H9 (cell line): ENCODE results near the gene ENO1. TPM values are rescaled to one million over a fixed set of nuclear protein-coding genes. Genes with fewer than 3 reads are reported as not detected.

Source experiments
- DNase-seq: peaks from one replicate; pipeline ENCODE4 v3.0.0-alpha.2; 2017
- H2AFZ ChIP-seq: one replicate; pipeline ENCODE4 v1.6.1; 2013; ENCODE audit warnings: mild to moderate bottlenecking, low read length, control low read depth, moderate library complexity
- H2AK5ac ChIP-seq: 2 replicates; pipeline ENCODE4 v1.6.1; 2013; ENCODE audit warnings: low read length, control low read depth, mixed read lengths; ENCODE audit not compliant: insufficient read length
- H2BK120ac ChIP-seq: one replicate; pipeline ENCODE4 v1.6.1; 2013; ENCODE audit warnings: low read depth, mild to moderate bottlenecking, low read length, control low read depth, inconsistent platforms; ENCODE audit not compliant: poor library complexity, severe bottlenecking
- H2BK12ac ChIP-seq: 2 replicates; pipeline ENCODE4 v1.6.1; 2013; ENCODE audit warnings: low read length, control low read depth, mixed read lengths, low read depth; ENCODE audit not compliant: insufficient read length
- H2BK15ac ChIP-seq: 2 replicates; pipeline ENCODE4 v1.6.1; 2013; ENCODE audit warnings: low read depth, low read length, control low read depth
- H2BK20ac ChIP-seq: one replicate; pipeline ENCODE4 v1.6.1; 2013; ENCODE audit warnings: low read depth, mild to moderate bottlenecking, low read length, control low read depth, inconsistent platforms; ENCODE audit not compliant: poor library complexity, severe bottlenecking
- H2BK5ac ChIP-seq: 2 replicates; pipeline ENCODE4 v1.6.1; 2013; ENCODE audit warnings: low read length, control low read depth, mixed read lengths; ENCODE audit not compliant: insufficient read length
- H3K14ac ChIP-seq: 2 replicates; pipeline ENCODE4 v1.6.1; 2013; ENCODE audit warnings: low read length, control low read depth; ENCODE audit not compliant: insufficient read depth
- H3K18ac ChIP-seq: 2 replicates; pipeline ENCODE4 v1.6.1; 2013; ENCODE audit warnings: low read depth, mild to moderate bottlenecking, mixed read lengths, low read length, control low read depth; ENCODE audit not compliant: insufficient read length
- H3K23ac ChIP-seq: 2 replicates; pipeline ENCODE4 v1.6.1; 2013; ENCODE audit warnings: low read length, control low read depth, mixed read lengths, low read depth; ENCODE audit not compliant: insufficient read length
- H3K23me2 ChIP-seq: 2 replicates; pipeline ENCODE4 v1.6.1; 2013; ENCODE audit warnings: low read depth, mild to moderate bottlenecking, mixed read lengths, low read length, control low read depth; ENCODE audit not compliant: insufficient read length, poor library complexity, severe bottlenecking
- H3K27ac ChIP-seq: 2 replicates; pipeline ENCODE4 v1.5.1; 2013; ENCODE audit warnings: low read length, control low read depth, mixed read lengths, low read depth; ENCODE audit not compliant: insufficient read length
- H3K27me3 ChIP-seq: 2 replicates; pipeline ENCODE4 v1.6.1; 2013; ENCODE audit warnings: low read length, control low read depth, inconsistent platforms; ENCODE audit not compliant: insufficient read depth
- H3K4ac ChIP-seq: 2 replicates; pipeline ENCODE4 v1.6.1; 2013; ENCODE audit warnings: low read depth, mild to moderate bottlenecking, control low read depth, inconsistent platforms, low read length, moderate library complexity
- H3K4me1 ChIP-seq: 2 replicates; pipeline ENCODE4 v1.6.1; 2013; ENCODE audit warnings: low read length, control low read depth, inconsistent platforms; ENCODE audit not compliant: insufficient read depth
- H3K4me2 ChIP-seq: 2 replicates; pipeline ENCODE4 v1.6.1; 2013; ENCODE audit warnings: low read length, control low read depth, mixed read lengths; ENCODE audit not compliant: insufficient read length, insufficient read depth
- H3K56ac ChIP-seq: 2 replicates; pipeline ENCODE4 v1.6.1; 2013; ENCODE audit warnings: low read depth, mild to moderate bottlenecking, mixed read lengths, low read length, control low read depth; ENCODE audit not compliant: insufficient read length
- H3K79me1 ChIP-seq: 2 replicates; pipeline ENCODE4 v1.6.1; 2013; ENCODE audit warnings: low read depth, mild to moderate bottlenecking, moderate library complexity, low read length, control low read depth, inconsistent platforms; ENCODE audit not compliant: insufficient read depth, poor library complexity, severe bottlenecking
- H3K79me2 ChIP-seq: 2 replicates; pipeline ENCODE4 v1.6.1; 2013; ENCODE audit warnings: low read length, control low read depth, inconsistent platforms; ENCODE audit not compliant: insufficient read depth
- H3K9ac ChIP-seq: 2 replicates; pipeline ENCODE4 v1.6.1; 2013; ENCODE audit warnings: low read length, control low read depth, mixed read lengths; ENCODE audit not compliant: insufficient read length; ENCODE audit errors: extremely low read depth
- H3K9me3 ChIP-seq: one replicate; pipeline ENCODE4 v1.6.1; 2013; ENCODE audit warnings: low read depth, low read length, inconsistent platforms; ENCODE audit not compliant: control insufficient read depth
- H3T11ph ChIP-seq: one replicate; pipeline ENCODE4 v1.6.1; 2013; ENCODE audit warnings: mild to moderate bottlenecking, low read length, control low read depth, inconsistent platforms
- H4K20me1 ChIP-seq: one replicate; pipeline ENCODE4 v1.6.1; 2013; ENCODE audit not compliant: control insufficient read depth, insufficient read length, insufficient read depth
- H4K5ac ChIP-seq: 2 replicates; pipeline ENCODE4 v1.6.1; 2013; ENCODE audit warnings: low read depth, mild to moderate bottlenecking, mixed read lengths, low read length, control low read depth; ENCODE audit not compliant: insufficient read length
- H4K8ac ChIP-seq: replicated peaks from 2 replicates; pipeline ENCODE4 v1.6.1; 2013; ENCODE audit warnings: low read length, control low read depth, mixed read lengths, low read depth; ENCODE audit not compliant: insufficient read length
- H4K91ac ChIP-seq: 2 replicates; pipeline ENCODE4 v1.6.1; 2013; ENCODE audit warnings: low read depth, mild to moderate bottlenecking, moderate library complexity, mixed read lengths, low read length, control low read depth; ENCODE audit not compliant: insufficient read length
- H3K27ac Mint-ChIP-seq, 3 experiments: 2 replicates in 2 of 3; 3 replicates in 1 of 3; pipeline ENCODE4 v1.8.0; 2020 to 2021; ENCODE audit warnings: mixed read lengths in 3 of 3, mild to moderate bottlenecking in 1 of 3, moderate library complexity in 1 of 3
- H3K27me3 Mint-ChIP-seq: 2 replicates; pipeline ENCODE4 v1.8.0; 2021; ENCODE audit warnings: low read depth, mild to moderate bottlenecking, moderate library complexity, mixed read lengths
- H3K36me3 Mint-ChIP-seq, 3 experiments: 2 replicates in 2 of 3; 3 replicates in 1 of 3; pipeline ENCODE4 v1.8.0; 2020 to 2021; ENCODE audit warnings: low read depth in 3 of 3, mixed read lengths in 3 of 3; ENCODE audit not compliant: insufficient read depth in 1 of 3
- H3K4me1 Mint-ChIP-seq, 2 experiments: 2 replicates each; pipeline ENCODE4 v1.8.0; 2020; ENCODE audit warnings: mixed read lengths in 2 of 2
- H3K4me3 Mint-ChIP-seq, 2 experiments: 2 replicates in 1 of 2; 3 replicates in 1 of 2; pipeline ENCODE4 v1.8.0; 2020 to 2021; ENCODE audit warnings: mild to moderate bottlenecking in 2 of 2, mixed read lengths in 2 of 2, moderate library complexity in 1 of 2
- H3K9me3 Mint-ChIP-seq, 2 experiments: 2 replicates in 1 of 2; 3 replicates in 1 of 2; pipeline ENCODE4 v1.8.0; 2020; ENCODE audit warnings: mild to moderate bottlenecking in 2 of 2, mixed read lengths in 2 of 2, moderate library complexity in 1 of 2
- WGBS: extraction: QIAGEN DNeasy Blood & Tissue Kit; methylation state at CpG from one replicate; pipeline ENCODE4 v1.1.7; 2013; ENCODE audit warnings: missing lambda C conversion rate, low lambda C conversion rate, mixed read lengths; ENCODE audit not compliant: insufficient read length; ENCODE audit errors: extremely low coverage; 5-methylcytosine and 5-hydroxymethylcytosine counted together
- total RNA-seq: library from RNA; stranded (reverse); gene quantifications from 2 replicates; pipeline ENCODE4 v1.2.1, GENCODE V29; 2021
- TF ChIP-seq, protein P1 (sequence below): fragments of 200-600 bp; sonication (generic); conservative IDR thresholded peaks from 3 replicates; pipeline ENCODE4 v1.8.0; 2021; ENCODE audit warnings: antibody characterized with exemption, mild to moderate bottlenecking

Gene ENO1
- total RNA-seq, 1 experiment from 2014 or later: 1,781 TPM

DNA sequence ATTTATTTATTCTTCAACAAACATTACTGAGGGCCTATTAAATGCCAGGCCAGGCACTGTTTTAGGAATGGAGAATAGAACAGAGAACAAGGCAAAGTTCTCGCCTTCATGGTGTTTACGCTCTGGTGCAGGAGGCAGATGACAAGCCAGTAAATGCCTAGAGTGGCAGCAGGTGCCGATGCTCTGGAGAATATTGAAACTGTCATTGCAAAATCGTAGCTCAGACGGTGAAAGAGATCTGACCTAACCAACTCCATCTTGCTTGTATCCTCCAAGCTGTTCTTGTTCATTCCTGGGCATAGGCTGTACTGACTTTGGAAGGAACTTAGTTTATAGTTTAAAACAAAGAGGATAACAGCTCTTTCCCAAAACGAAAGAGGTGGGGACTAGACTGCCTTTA, 13.5 kb upstream of the ENO1 start:
- Mint-ChIP-seq H3K36me3 (no peaks in the 10 kb centered on the region), H3K4me3 (no peak overlapping the region), H3K9me3 (no peaks in the 10 kb centered on the region), H3K27ac (no peak overlapping the region), H3K27me3 (no peaks in the 10 kb centered on the region; the same call in none of the 2 replicates), H3K4me1 (peaks cover 0 to 8% of the 10 kb centered on the region in 2 experiments; a peak in 1 of 4 replicates)
- H3K14ac ChIP-seq: no peak overlapping the region
- no peak overlapping the region for H3T11ph ChIP-seq
- H2BK5ac ChIP-seq: no peak overlapping the region
- no peaks in the 10 kb centered on the region for H4K20me1 ChIP-seq
- no peak overlapping the region for H2AFZ ChIP-seq
- H4K91ac ChIP-seq: no peak overlapping the region
- H3K23ac ChIP-seq: no peak overlapping the region
- H3K4me2 ChIP-seq: no peak overlapping the region
- TF ChIP-seq, protein P1, sequence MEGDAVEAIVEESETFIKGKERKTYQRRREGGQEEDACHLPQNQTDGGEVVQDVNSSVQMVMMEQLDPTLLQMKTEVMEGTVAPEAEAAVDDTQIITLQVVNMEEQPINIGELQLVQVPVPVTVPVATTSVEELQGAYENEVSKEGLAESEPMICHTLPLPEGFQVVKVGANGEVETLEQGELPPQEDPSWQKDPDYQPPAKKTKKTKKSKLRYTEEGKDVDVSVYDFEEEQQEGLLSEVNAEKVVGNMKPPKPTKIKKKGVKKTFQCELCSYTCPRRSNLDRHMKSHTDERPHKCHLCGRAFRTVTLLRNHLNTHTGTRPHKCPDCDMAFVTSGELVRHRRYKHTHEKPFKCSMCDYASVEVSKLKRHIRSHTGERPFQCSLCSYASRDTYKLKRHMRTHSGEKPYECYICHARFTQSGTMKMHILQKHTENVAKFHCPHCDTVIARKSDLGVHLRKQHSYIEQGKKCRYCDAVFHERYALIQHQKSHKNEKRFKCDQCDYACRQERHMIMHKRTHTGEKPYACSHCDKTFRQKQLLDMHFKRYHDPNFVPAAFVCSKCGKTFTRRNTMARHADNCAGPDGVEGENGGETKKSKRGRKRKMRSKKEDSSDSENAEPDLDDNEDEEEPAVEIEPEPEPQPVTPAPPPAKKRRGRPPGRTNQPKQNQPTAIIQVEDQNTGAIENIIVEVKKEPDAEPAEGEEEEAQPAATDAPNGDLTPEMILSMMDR: no peak
- no peak overlapping the region for H2AK5ac ChIP-seq
- H3K4ac ChIP-seq: no peak overlapping the region
- no CpG with 5 or more reads among the region's 6 CpGs for WGBS
- H3K79me2 ChIP-seq: no peaks in the 10 kb centered on the region
- H2BK12ac ChIP-seq: no peak overlapping the region
- H4K8ac ChIP-seq: no peak overlapping the region
- H2BK20ac ChIP-seq: no peak overlapping the region
- H3K79me1 ChIP-seq: no peaks in the 10 kb centered on the region
- H3K18ac ChIP-seq: no peak overlapping the region
- no peak for DNase-seq
- H2BK15ac ChIP-seq: no peak overlapping the region
- H3K9me3 ChIP-seq: no peaks in the 10 kb centered on the region
- H2BK120ac ChIP-seq: no peak overlapping the region
- no peaks in the 10 kb centered on the region for H3K23me2 ChIP-seq
- no peaks in the 10 kb centered on the region for H3K27me3 ChIP-seq
- no peaks in the 10 kb centered on the region for H3K4me1 ChIP-seq
- no peak overlapping the region for H3K56ac ChIP-seq
- H3K27ac ChIP-seq: no peak overlapping the region
- no peak overlapping the region for H3K9ac ChIP-seq
- no peak overlapping the region for H4K5ac ChIP-seq
